HG03520 (cell line): ENCODE data around the gene SMLR1.

Experiments
- ATAC-seq: cut with Tn5 transposase; IDR thresholded peaks from one replicate; pipeline ENCODE4 v1.9.1; 2021; ENCODE audit warnings: mild to moderate bottlenecking, moderate library complexity; ENCODE audit not compliant: unreplicated experiment

The SMLR1 gene

GRCh38 chr6:130849594-130849993 lies 22.4 kb downstream of the SMLR1 start:
- ATAC-seq, result no peak

- ATAC-seq, result no peak
Observed at GRCh38 chr6:130851026-130851425, 23.8 kb downstream of the SMLR1 start.

- ATAC-seq, result no peak
Observed at GRCh38 chr6:130852844-130853554, 25.8 kb downstream of the SMLR1 start.

- no peak for ATAC-seq
Observed at GRCh38 chr6:130853555-130854183, 26.5 kb downstream of the SMLR1 start.

GRCh38 chr6:130858054-130858453 lies 30.8 kb downstream of the SMLR1 start:
- ATAC-seq, result no peak

GRCh38 chr6:130858498-130859160 lies 31.4 kb downstream of the SMLR1 start:
- no peak for ATAC-seq

GRCh38 chr6:130859161-130859867 lies 32.1 kb downstream of the SMLR1 start:
- ATAC-seq, result no peak

- ATAC-seq, result no peak
Observed at GRCh38 chr6:130862370-130862769, 35.2 kb downstream of the SMLR1 start.

- no peak for ATAC-seq
Observed at GRCh38 chr6:130863415-130864230, 36.4 kb downstream of the SMLR1 start.

- no peak for ATAC-seq
Observed at GRCh38 chr6:130864344-130864743, 37.1 kb downstream of the SMLR1 start.

GRCh38 chr6:130865793-130866192 lies 38.6 kb downstream of the SMLR1 start:
- no peak for ATAC-seq

GRCh38 chr6:130869681-130870080 lies 42.5 kb downstream of the SMLR1 start:
- ATAC-seq, result no peak

- ATAC-seq, result no peak
Observed at GRCh38 chr6:130870179-130870880, 43.1 kb downstream of the SMLR1 start.

GRCh38 chr6:130872250-130873095 lies 45.3 kb downstream of the SMLR1 start:
- no peak for ATAC-seq

GRCh38 chr6:130873746-130874145 lies 46.5 kb downstream of the SMLR1 start:
- no peak for ATAC-seq

- no peak for ATAC-seq
Observed at GRCh38 chr6:130879826-130880225, 52.6 kb downstream of the SMLR1 start.

GRCh38 chr6:130882370-130882769 lies 55.2 kb downstream of the SMLR1 start:
- no peak for ATAC-seq

GRCh38 chr6:130885392-130886192 lies 58.4 kb downstream of the SMLR1 start:
- ATAC-seq, result peak; percentile 92
